Body of pancreas (tissue), 4 donors: ENCODE measurements around the gene USP11. TPM values are rescaled to one million over a fixed set of nuclear protein-coding genes. Genes with fewer than 3 reads are reported as not detected.

Source experiments
- ATAC-seq: fragments of 150-250 bp; one replicate; pipeline ENCODE4 v1.9.1; 2016
- DNase-seq, 4 donors: peaks; one replicate each; pipeline ENCODE4 v3.0.0-alpha.2; 2019
- H3K27ac ChIP-seq, 4 donors: fragments of 200-600 bp; sonication (generic); 1 replicate in 3 of 4; 2 replicates in 1 of 4; pipeline versions ENCODE4 v1.5.1 to v1.6.1; 2016 to 2019; ENCODE audit warnings: mild to moderate bottlenecking in 1 of 4, mixed read lengths in 1 of 4, moderate library complexity in 1 of 4
- H3K27me3 ChIP-seq, 2 donors: fragments of 200-600 bp; sonication (generic); one replicate each; pipeline ENCODE4 v1.6.0; 2016; ENCODE audit warnings: mild to moderate bottlenecking in 1 of 2
- H3K36me3 ChIP-seq, 2 donors: fragments of 200-600 bp; sonication (generic); replicated peaks in 1 of 2; 2 replicates each; pipeline ENCODE4 v1.5.1; 2016; ENCODE audit warnings: low read depth in 2 of 2; ENCODE audit not compliant: insufficient read depth in 1 of 2
- H3K4me1 ChIP-seq: fragments of 200-600 bp; sonication (generic); one replicate; pipeline ENCODE4 v1.6.0; 2016
- H3K4me3 ChIP-seq, 2 donors: fragments of 200-600 bp; sonication (generic); 1 replicate in 1 of 2; 2 replicates in 1 of 2; pipeline ENCODE4 v1.5.1; 2016 to 2019
- H3K9me3 ChIP-seq, 3 donors: fragments of 200-600 bp; sonication (generic); 1 replicate in 2 of 3; 2 replicates in 1 of 3; pipeline ENCODE4 v1.5.1; 2016
- POLR2A ChIP-seq, 3 donors: fragments of 450-650 bp; IDR thresholded peaks; one replicate each; pipeline ENCODE4 v1.6.1; 2016; ENCODE audit warnings: antibody characterized with exemption in 3 of 3, mild to moderate bottlenecking in 2 of 3
- WGBS, 2 donors: methylation state at CpG; one replicate each; pipeline ENCODE4 v1.1.5; 2017; 5-methylcytosine and 5-hydroxymethylcytosine counted together
- intact Hi-C: fragments of 100-400 bp; cut with DNase I; formaldehyde crosslinking; loops from one replicate; pipeline ENCODE4 v1.15.1; 2023
- total RNA-seq, 2 donors: library from RNA; depleted of rRNA; stranded (reverse); fragments of >200 nt; gene quantifications; one replicate each; pipeline ENCODE4 v1.1.0, GENCODE V29; 2016
- TF ChIP-seq, protein P1 (sequence below), 7 experiments: fragments of 450-650 bp in 4 of 7; fragments of 200-600 bp in 3 of 7; sonication (generic) in 3 of 7; IDR thresholded peaks; one replicate each; pipeline ENCODE4 v1.5.1; 2016 to 2019; ENCODE audit warnings: antibody characterized with exemption in 7 of 7

USP11 gene
- total RNA-seq, 2 donors from 2014 or later: 23.1 to 33.3 TPM

DNA sequence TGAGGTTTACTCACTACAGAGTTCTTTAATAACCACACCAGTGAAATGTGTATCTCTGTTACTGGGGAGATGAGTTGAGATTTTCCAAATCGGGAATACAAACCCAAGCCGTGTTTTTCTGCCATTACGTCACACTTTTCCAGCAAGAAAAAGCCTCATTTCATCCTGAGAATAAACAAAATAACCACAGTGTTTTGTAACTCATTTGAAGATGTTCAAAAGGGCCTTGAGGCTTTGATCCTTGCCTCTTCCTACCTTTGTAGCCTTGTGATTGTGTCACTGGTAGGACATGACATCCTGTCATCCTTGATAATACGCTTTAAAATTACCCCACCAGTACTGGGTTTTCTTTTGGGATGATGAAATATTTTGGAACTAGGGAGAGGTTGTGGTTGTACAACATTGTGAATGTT lies 2.9 kb downstream of the USP11 start:
- Histone ChIP-seq H3K27me3 (no peaks in the 10 kb centered on the region), H3K4me3 (no peak overlapping the region), H3K4me1 (peaks cover 8% of the 10 kb centered on the region), H3K27ac (peak overlapping the region in 2 of 4 donors; percentile 3 to 14), H3K9me3 (no peaks in the 10 kb centered on the region), H3K36me3 (no peaks in the 10 kb centered on the region)
- intact Hi-C loops: no loop called here
- 78 to 86% methylated on average over 4 of the region's 4 CpGs for WGBS, 2 donors
- DNase-seq (no peak), ATAC-seq (no peak)
- TF ChIP-seq POLR2A (IDR thresholded peaks at IDR 0.05): no peak

DNA sequence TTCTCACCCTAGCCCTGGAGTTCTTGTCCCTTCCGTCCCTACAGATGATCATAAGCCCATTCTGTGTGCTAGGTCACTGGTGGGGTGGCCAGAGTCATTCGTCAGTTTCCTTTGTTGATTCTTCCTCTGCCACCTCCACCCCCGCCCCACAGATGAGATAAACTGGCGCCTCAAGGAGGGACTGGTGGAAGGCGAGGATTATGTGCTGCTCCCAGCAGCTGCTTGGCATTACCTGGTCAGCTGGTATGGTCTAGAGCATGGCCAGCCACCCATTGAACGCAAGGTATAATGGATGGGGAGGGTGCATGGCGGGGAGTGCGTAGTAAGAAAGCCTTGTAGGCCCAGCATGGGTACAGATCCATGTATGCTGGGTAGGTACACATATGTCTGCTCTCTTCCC lies 6.4 kb downstream of the USP11 start:
- Histone ChIP-seq H3K36me3 (no peaks in the 10 kb centered on the region), H3K27ac (no peak overlapping the region), H3K4me1 (no peaks in the 10 kb centered on the region), H3K27me3 (no peaks in the 10 kb centered on the region), H3K4me3 (no peak overlapping the region), H3K9me3 (no peaks in the 10 kb centered on the region)
- DNase-seq (no peak), ATAC-seq (no peak)
- TF ChIP-seq POLR2A (IDR thresholded peaks at IDR 0.05): no peak
- TF ChIP-seq, protein P1, sequence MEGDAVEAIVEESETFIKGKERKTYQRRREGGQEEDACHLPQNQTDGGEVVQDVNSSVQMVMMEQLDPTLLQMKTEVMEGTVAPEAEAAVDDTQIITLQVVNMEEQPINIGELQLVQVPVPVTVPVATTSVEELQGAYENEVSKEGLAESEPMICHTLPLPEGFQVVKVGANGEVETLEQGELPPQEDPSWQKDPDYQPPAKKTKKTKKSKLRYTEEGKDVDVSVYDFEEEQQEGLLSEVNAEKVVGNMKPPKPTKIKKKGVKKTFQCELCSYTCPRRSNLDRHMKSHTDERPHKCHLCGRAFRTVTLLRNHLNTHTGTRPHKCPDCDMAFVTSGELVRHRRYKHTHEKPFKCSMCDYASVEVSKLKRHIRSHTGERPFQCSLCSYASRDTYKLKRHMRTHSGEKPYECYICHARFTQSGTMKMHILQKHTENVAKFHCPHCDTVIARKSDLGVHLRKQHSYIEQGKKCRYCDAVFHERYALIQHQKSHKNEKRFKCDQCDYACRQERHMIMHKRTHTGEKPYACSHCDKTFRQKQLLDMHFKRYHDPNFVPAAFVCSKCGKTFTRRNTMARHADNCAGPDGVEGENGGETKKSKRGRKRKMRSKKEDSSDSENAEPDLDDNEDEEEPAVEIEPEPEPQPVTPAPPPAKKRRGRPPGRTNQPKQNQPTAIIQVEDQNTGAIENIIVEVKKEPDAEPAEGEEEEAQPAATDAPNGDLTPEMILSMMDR (IDR thresholded peaks at IDR 0.05): no peak
- WGBS, 2 donors: 80 to 82% methylated on average over 8 of the region's 8 CpGs
- intact Hi-C loops: no loop called here

DNA sequence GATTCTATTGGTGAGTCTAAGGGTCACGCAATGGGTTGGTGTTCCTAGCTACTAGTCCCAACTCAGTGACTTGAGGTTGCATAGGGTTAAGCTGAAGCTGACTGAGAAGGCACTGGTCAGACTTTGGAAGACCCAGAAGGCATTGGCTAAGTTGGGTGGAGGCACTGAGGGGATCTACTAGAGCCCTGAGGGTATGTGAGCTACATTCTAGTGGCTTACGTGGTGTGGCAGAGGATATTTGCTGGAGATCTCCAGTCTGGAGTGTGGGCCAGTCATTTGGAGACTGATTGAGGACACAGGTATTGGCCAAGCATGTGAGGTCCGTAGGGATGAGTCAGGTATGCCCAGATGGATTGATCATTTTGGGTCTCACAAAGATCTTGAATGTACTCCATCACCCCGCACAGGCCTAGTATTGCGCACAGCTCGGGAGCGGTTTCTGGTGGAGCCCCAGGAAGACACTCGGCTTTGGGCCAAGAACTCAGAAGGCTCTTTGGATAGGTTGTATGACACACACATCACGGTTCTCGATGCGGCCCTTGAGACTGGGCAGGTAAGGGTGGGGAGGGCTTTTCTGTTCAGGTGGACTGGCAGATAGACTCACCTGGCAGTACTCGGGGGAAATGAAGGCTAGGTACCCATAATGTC lies 7.2 kb downstream of the USP11 start:
- TF ChIP-seq, protein P1 (IDR thresholded peaks at IDR 0.05): no peak
- TF ChIP-seq POLR2A (IDR thresholded peaks at IDR 0.05): no peak
- no peak overlapping the region for H3K4me3 ChIP-seq
- peaks cover 0 to 2% of the 10 kb centered on the region in 2 donors for H3K36me3 ChIP-seq
- intact Hi-C loops: no loop called here
- WGBS, 2 donors: 95% methylated on average over 12 of the region's 12 CpGs; no CpG with 5 or more reads in 1 of the 2 donors
- no peaks in the 10 kb centered on the region for H3K9me3 ChIP-seq
- no peaks in the 10 kb centered on the region for H3K4me1 ChIP-seq
- H3K27me3 ChIP-seq: no peaks in the 10 kb centered on the region
- ATAC-seq: no peak
- no peak for DNase-seq
- no peak overlapping the region for H3K27ac ChIP-seq

DNA sequence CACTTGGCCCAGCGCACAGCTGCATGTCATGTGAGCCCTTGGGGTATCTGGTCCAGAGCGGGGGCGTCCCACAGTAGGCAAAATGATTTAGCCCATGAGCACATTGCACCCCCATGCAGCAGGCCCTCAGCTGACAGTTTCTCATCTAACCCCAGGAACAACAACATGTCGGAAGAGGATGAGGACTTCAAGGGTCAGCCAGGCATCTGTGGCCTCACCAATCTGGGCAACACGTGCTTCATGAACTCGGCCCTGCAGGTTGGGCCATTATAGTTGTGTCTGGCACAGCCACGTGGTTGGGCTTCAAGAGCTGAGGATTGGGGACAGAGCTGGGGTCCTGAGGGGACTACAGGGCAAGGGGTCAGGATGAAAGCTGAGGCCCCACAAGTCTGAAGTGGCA lies 7.8 kb downstream of the USP11 start:
- Histone ChIP-seq H3K27me3 (no peaks in the 10 kb centered on the region), H3K36me3 (peaks cover 0 to 2% of the 10 kb centered on the region in 2 donors), H3K4me1 (no peaks in the 10 kb centered on the region), H3K4me3 (no peak overlapping the region), H3K9me3 (no peaks in the 10 kb centered on the region), H3K27ac (no peak overlapping the region)
- DNase-seq (no peak), ATAC-seq (no peak)
- TF ChIP-seq, protein P1 (IDR thresholded peaks at IDR 0.05): no peak
- no peak for TF ChIP-seq POLR2A (IDR thresholded peaks at IDR 0.05)
- intact Hi-C loops: no loop called here
- WGBS, 2 donors: 70 to 96% methylated on average over 2 to 4 of the region's 7 CpGs

DNA sequence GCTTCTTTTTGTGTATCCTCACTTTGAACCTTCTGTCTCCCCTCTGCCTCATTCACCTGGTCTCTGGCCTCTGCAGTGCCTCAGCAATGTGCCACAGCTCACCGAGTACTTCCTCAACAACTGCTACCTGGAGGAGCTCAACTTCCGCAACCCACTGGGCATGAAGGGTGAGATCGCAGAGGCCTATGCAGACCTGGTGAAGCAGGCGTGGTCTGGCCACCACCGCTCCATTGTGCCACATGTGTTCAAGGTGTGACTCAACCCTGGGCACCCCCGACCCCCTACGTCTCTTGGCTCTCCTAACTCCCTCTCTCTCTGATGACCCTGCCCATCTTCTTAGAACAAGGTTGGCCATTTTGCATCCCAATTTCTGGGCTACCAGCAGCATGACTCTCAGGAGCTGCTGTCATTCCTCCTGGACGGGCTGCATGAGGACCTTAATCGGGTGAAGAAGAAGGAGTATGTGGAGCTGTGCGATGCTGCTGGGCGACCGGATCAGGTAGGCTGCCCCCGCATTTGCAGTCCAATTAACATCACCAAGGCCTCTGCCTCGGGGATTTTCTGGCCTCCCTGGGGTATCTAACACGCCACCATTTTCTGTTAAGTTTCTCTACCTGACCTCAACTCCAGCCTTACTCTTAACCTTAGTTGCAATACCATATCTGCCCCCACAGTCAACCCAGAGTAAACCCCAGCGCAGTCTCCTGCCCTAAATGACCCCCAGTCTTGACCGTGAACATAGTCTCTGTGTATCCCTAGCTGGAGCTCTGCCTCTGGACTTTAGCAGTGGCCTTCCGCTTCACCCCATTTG lies 8.6 kb downstream of the USP11 start:
- Histone ChIP-seq H3K4me3 (no peak overlapping the region), H3K4me1 (no peaks in the 10 kb centered on the region), H3K27me3 (no peaks in the 10 kb centered on the region), H3K9me3 (no peaks in the 10 kb centered on the region), H3K27ac (no peak overlapping the region), H3K36me3 (peaks cover 0 to 2% of the 10 kb centered on the region in 2 donors)
- TF ChIP-seq, protein P1 (IDR thresholded peaks at IDR 0.05): no peak
- TF ChIP-seq POLR2A (IDR thresholded peaks at IDR 0.05): no peak
- intact Hi-C loops: no loop called here
- ATAC-seq (no peak), DNase-seq (no peak)
- 97 to 99% methylated on average over 11 to 14 of the region's 18 CpGs for WGBS, 2 donors
